Measurements from ENCODE around the gene TFAP2E.

The TFAP2E gene

GRCh38 chr1:35573198-35574124 lies at the start of gene TFAP2E:
Gene TFAP2E (plus strand): TSS chr1:35573314. CDS start chr1:35573578, 264 bp downstream.
- no peak for DNase-seq

- no peak for DNase-seq
Measured at GRCh38 chr1:35524106-35524505, 49.0 kb upstream of the TFAP2E start.

GRCh38 chr1:35530168-35530567 lies 42.9 kb upstream of the TFAP2E start:
- no peak for DNase-seq

- DNase-seq = no peak
Measured at GRCh38 chr1:35530946-35531345, 42.2 kb upstream of the TFAP2E start.

GRCh38 chr1:35531368-35531767 lies 41.7 kb upstream of the TFAP2E start:
- no peak for DNase-seq

GRCh38 chr1:35532497-35533223 lies 40.5 kb upstream of the TFAP2E start:
- DNase-seq = no peak

GRCh38 chr1:35533586-35533985 lies 39.5 kb upstream of the TFAP2E start:
- no peak for DNase-seq

GRCh38 chr1:35535243-35535642 lies 37.9 kb upstream of the TFAP2E start:
- DNase-seq = no peak

- DNase-seq = peak; percentile 21
Measured at GRCh38 chr1:35536556-35537162, 36.5 kb upstream of the TFAP2E start.

- DNase-seq = no peak
Measured at GRCh38 chr1:35537806-35538205, 35.3 kb upstream of the TFAP2E start.

GRCh38 chr1:35539073-35539823 lies 33.9 kb upstream of the TFAP2E start:
- no peak for DNase-seq

- no peak for DNase-seq
Measured at GRCh38 chr1:35539824-35540261, 33.3 kb upstream of the TFAP2E start.

- peak; percentile 59 for DNase-seq
Measured at GRCh38 chr1:35544976-35545375, 28.1 kb upstream of the TFAP2E start.

GRCh38 chr1:35546614-35547013 lies 26.5 kb upstream of the TFAP2E start:
- DNase-seq = no peak

GRCh38 chr1:35553851-35554250 lies 19.3 kb upstream of the TFAP2E start:
- DNase-seq = no peak

- DNase-seq = no peak
Measured at GRCh38 chr1:35554266-35555211, 18.6 kb upstream of the TFAP2E start.

GRCh38 chr1:35555212-35555584 lies 17.9 kb upstream of the TFAP2E start:
- DNase-seq = no peak

GRCh38 chr1:35555601-35556477 lies 17.3 kb upstream of the TFAP2E start:
- DNase-seq = no peak

GRCh38 chr1:35556484-35557117 lies 16.5 kb upstream of the TFAP2E start:
- DNase-seq = no peak

GRCh38 chr1:35557118-35557610 lies 15.9 kb upstream of the TFAP2E start, which contains the start of gene KIAA0319L:
Gene KIAA0319L (minus strand): TSS chr1:35557403. CDS start chr1:35554491, 2,912 bp downstream.
- no peak for DNase-seq

All from activated CD8-positive, alpha-beta memory T cell treated with anti-CD3 and anti-CD28 coated beads, Interleukin-2, amount 50 U/mL, for 4 hours (primary cell).